HEK293 (cell line): ENCODE data around the gene LYL1.

Source experiments
- BCL11A ChIP-seq: fragments of 450-650 bp; formaldehyde crosslinking; IDR thresholded peaks from 2 replicates; pipeline ENCODE4 v1.5.1; 2016; ENCODE audit warnings: low read depth, missing biosample characterization, missing genetic modification characterization
- EGR2 ChIP-seq: fragments of 450-650 bp; formaldehyde crosslinking; IDR thresholded peaks from 2 replicates; pipeline ENCODE4 v1.5.1; 2016; ENCODE audit warnings: low read depth, missing biosample characterization, missing genetic modification characterization
- GLIS1 ChIP-seq: fragments of 450-650 bp; formaldehyde crosslinking; IDR thresholded peaks from 2 replicates; pipeline ENCODE4 v1.5.1; 2016; ENCODE audit warnings: missing biosample characterization, missing genetic modification characterization
- KLF10 ChIP-seq: fragments of 450-650 bp; IDR thresholded peaks from 2 replicates; pipeline ENCODE4 v1.5.1; 2018; ENCODE audit warnings: missing biosample characterization, mild to moderate bottlenecking, missing genetic modification characterization
- KLF7 ChIP-seq: fragments of 450-650 bp; formaldehyde crosslinking; IDR thresholded peaks from 2 replicates; pipeline ENCODE4 v1.5.1; 2016; ENCODE audit warnings: missing biosample characterization, missing genetic modification characterization, borderline replicate concordance
- PATZ1 ChIP-seq: fragments of 450-650 bp; formaldehyde crosslinking; IDR thresholded peaks from 2 replicates; pipeline ENCODE4 v1.5.1; 2016; ENCODE audit warnings: missing biosample characterization, missing genetic modification characterization
- PRDM10 ChIP-seq: fragments of 450-650 bp; formaldehyde crosslinking; IDR thresholded peaks from 2 replicates; pipeline ENCODE4 v1.5.1; 2016; ENCODE audit warnings: missing biosample characterization, missing genetic modification characterization
- SALL2 ChIP-seq: fragments of 450-650 bp; formaldehyde crosslinking; IDR thresholded peaks from 2 replicates; pipeline ENCODE4 v1.5.0; 2017; ENCODE audit warnings: missing biosample characterization, mild to moderate bottlenecking, missing genetic modification characterization, borderline replicate concordance
- ZBTB10 ChIP-seq: fragments of 450-650 bp; formaldehyde crosslinking; IDR thresholded peaks from 2 replicates; pipeline ENCODE4 v1.5.1; 2016; ENCODE audit warnings: missing biosample characterization, missing genetic modification characterization
- ZBTB48 ChIP-seq: fragments of 450-650 bp; formaldehyde crosslinking; IDR thresholded peaks from 2 replicates; pipeline ENCODE4 v1.5.1; 2016; ENCODE audit warnings: missing biosample characterization, missing genetic modification characterization
- ZFHX2 ChIP-seq: fragments of 450-650 bp; formaldehyde crosslinking; conservative IDR thresholded peaks from 2 replicates; pipeline ENCODE4 v1.5.1; 2016; ENCODE audit warnings: missing biosample characterization, missing genetic modification characterization
- ZIC2 ChIP-seq: fragments of 450-650 bp; formaldehyde crosslinking; IDR thresholded peaks from 2 replicates; pipeline ENCODE4 v1.5.1; 2016; ENCODE audit warnings: missing biosample characterization, missing genetic modification characterization
- ZNF146 ChIP-seq: fragments of 450-650 bp; formaldehyde crosslinking; IDR thresholded peaks from 2 replicates; pipeline ENCODE4 v1.5.1; 2016; ENCODE audit warnings: missing biosample characterization, missing genetic modification characterization
- ZNF157 ChIP-seq: fragments of 450-650 bp; formaldehyde crosslinking; IDR thresholded peaks from 2 replicates; pipeline ENCODE4 v1.5.1; 2016; ENCODE audit warnings: missing biosample characterization, missing genetic modification characterization
- ZNF2 ChIP-seq: fragments of 450-650 bp; formaldehyde crosslinking; IDR thresholded peaks from 2 replicates; pipeline ENCODE4 v1.5.1; 2016; ENCODE audit warnings: missing biosample characterization, missing genetic modification characterization
- ZNF202 ChIP-seq: fragments of 450-650 bp; formaldehyde crosslinking; IDR thresholded peaks from 2 replicates; pipeline ENCODE4 v1.5.1; 2016; ENCODE audit warnings: missing biosample characterization, missing genetic modification characterization, borderline replicate concordance
- ZNF24 ChIP-seq: fragments of 450-650 bp; formaldehyde crosslinking; IDR thresholded peaks from 2 replicates; pipeline ENCODE4 v1.5.1; 2016; ENCODE audit warnings: missing biosample characterization, missing genetic modification characterization
- ZNF292 ChIP-seq: fragments of 450-650 bp; formaldehyde crosslinking; IDR thresholded peaks from 2 replicates; pipeline ENCODE4 v1.5.1; 2016; ENCODE audit warnings: low read depth, missing biosample characterization, missing genetic modification characterization, borderline replicate concordance
- ZNF335 ChIP-seq: fragments of 450-650 bp; formaldehyde crosslinking; conservative IDR thresholded peaks from 2 replicates; pipeline ENCODE4 v1.5.1; 2016; ENCODE audit warnings: missing biosample characterization, missing genetic modification characterization
- ZNF350 ChIP-seq: fragments of 450-650 bp; formaldehyde crosslinking; IDR thresholded peaks from 2 replicates; pipeline ENCODE4 v1.5.0; 2017; ENCODE audit warnings: missing biosample characterization, mild to moderate bottlenecking, missing genetic modification characterization
- ZNF398 ChIP-seq: fragments of 450-650 bp; formaldehyde crosslinking; IDR thresholded peaks from 2 replicates; pipeline ENCODE4 v1.5.1; 2017; ENCODE audit warnings: missing biosample characterization, missing genetic modification characterization
- ZNF530 ChIP-seq: fragments of 450-650 bp; formaldehyde crosslinking; IDR thresholded peaks from 2 replicates; pipeline ENCODE4 v1.5.1; 2016; ENCODE audit warnings: low read depth, missing biosample characterization, missing genetic modification characterization
- ZNF610 ChIP-seq: fragments of 450-650 bp; formaldehyde crosslinking; IDR thresholded peaks from 2 replicates; pipeline ENCODE4 v1.5.1; 2016; ENCODE audit warnings: missing biosample characterization, missing genetic modification characterization, borderline replicate concordance
- ZNF629 ChIP-seq: fragments of 450-650 bp; formaldehyde crosslinking; IDR thresholded peaks from 2 replicates; pipeline ENCODE4 v1.5.1; 2017; ENCODE audit warnings: missing biosample characterization, missing genetic modification characterization
- ZNF704 ChIP-seq: fragments of 450-650 bp; formaldehyde crosslinking; IDR thresholded peaks from 2 replicates; pipeline ENCODE4 v1.5.1; 2016; ENCODE audit warnings: missing biosample characterization, missing genetic modification characterization
- ZNF76 ChIP-seq: fragments of 450-650 bp; formaldehyde crosslinking; IDR thresholded peaks from 2 replicates; pipeline ENCODE4; 2016; ENCODE audit warnings: low read depth, missing biosample characterization, missing genetic modification characterization, borderline replicate concordance
- ZNF843 ChIP-seq: fragments of 450-650 bp; formaldehyde crosslinking; IDR thresholded peaks from 2 replicates; pipeline ENCODE4 v1.5.1; 2016; ENCODE audit warnings: missing biosample characterization, missing genetic modification characterization

LYL1 gene

GRCh38 chr19:13118424-13119193, 16.0 kb upstream of the LYL1 start (continued):
- TF ChIP-seq ZNF335: peak; percentile 61; the same call in 1 of the 2 replicates
- TF ChIP-seq ZNF704 (tag by site-specific recombination): no peak
- peak; percentile 53; the same call in 1 of the 2 replicates for TF ChIP-seq ZNF843
- peak; percentile 45; the same call in 1 of the 2 replicates for TF ChIP-seq KLF10 (tag by site-specific recombination)
- no peak for TF ChIP-seq ZNF2 (tag by site-specific recombination)
- TF ChIP-seq ZNF202 (tag by site-specific recombination): no peak
- 0 out of 2 replicates have a peak, but pooled peaks have one; percentile 41 for TF ChIP-seq KLF7 (tag by site-specific recombination)
- TF ChIP-seq ZBTB10 (tag by site-specific recombination): peak; percentile 52
- peak; percentile 42; the same call in 1 of the 2 replicates for TF ChIP-seq PRDM10 (tag by site-specific recombination)
- no peak for TF ChIP-seq ZBTB48 (tag by site-specific recombination)
- TF ChIP-seq ZFHX2 (tag by site-specific recombination): peak; percentile 99
- 0 out of 2 replicates have a peak, but pooled peaks have one; percentile 26 for TF ChIP-seq ZNF292 (tag by site-specific recombination)
- TF ChIP-seq BCL11A (tag by site-specific recombination): 0 out of 2 replicates have a peak, but pooled peaks have one; percentile 52
- peak; percentile 99 for TF ChIP-seq EGR2 (tag by site-specific recombination)
- TF ChIP-seq ZNF350 (tag by site-specific recombination): no peak
- TF ChIP-seq ZNF530 (tag by site-specific recombination): no peak
- 0 out of 2 replicates have a peak, but pooled peaks have one; percentile 36 for TF ChIP-seq ZNF629
- TF ChIP-seq ZNF24 (tag by site-specific recombination): 0 out of 2 replicates have a peak, but pooled peaks have one; percentile 15
- TF ChIP-seq PATZ1 (tag by site-specific recombination): peak; percentile 94
- peak; percentile 37; the same call in 1 of the 2 replicates for TF ChIP-seq ZIC2 (tag by site-specific recombination)
- peak; percentile 29; the same call in 1 of the 2 replicates for TF ChIP-seq ZNF157 (tag by site-specific recombination)
- peak; percentile 82 for TF ChIP-seq ZNF398
- TF ChIP-seq ZNF76 (tag by site-specific recombination): peak; percentile 50; the same call in 1 of the 2 replicates
- peak; percentile 2; the same call in 1 of the 2 replicates for TF ChIP-seq ZNF146 (tag by site-specific recombination)
- TF ChIP-seq ZNF610: peak; percentile 17; the same call in 1 of the 2 replicates
- TF ChIP-seq SALL2 (tag by site-specific recombination): no peak
- peak; percentile 97 for TF ChIP-seq GLIS1
